Left colon (tissue), 2 donors: ENCODE data around the gene CD74. TPM values are rescaled to one million over a fixed set of nuclear protein-coding genes. Genes with fewer than 3 reads are reported as not detected.
A peak's percentile ranks its signal among the peaks of the same experiment; 100 is the strongest.
"Not testable (repeated sequence)": the region's sequence is repeated elsewhere in the genome, so short reads cannot be mapped to it uniquely, and the experiment has no call there.

Source experiments
- ATAC-seq: fragments of 200-7000 bp; cut with Tn5 transposase; one replicate; pipeline ENCODE4 v1.9.1; 2020; ENCODE audit warnings: mild to moderate bottlenecking, moderate library complexity
- DNase-seq, 2 donors: peaks; one replicate each; pipeline ENCODE4 v3.0.0-alpha.2; 2020
- intact Hi-C, 2 donors: fragments of 100-400 bp; cut with DNase I in 1 of 2; cut with micrococcal nuclease in 1 of 2; formaldehyde crosslinking; loops; one replicate each; pipeline versions ENCODE4 v1.11.2 to v1.14.0; 2022; cut with DNase I, micrococcal nuclease
- long read RNA-seq: library from polyadenylated mRNA; unstranded; transcript quantifications from one replicate; pipeline ENCODE4 v2.0.0, GENCODE V29; 2021
- total RNA-seq, 2 donors: library from RNA; stranded (reverse); fragmentation: NEBNext Ultra II Directional; extraction: Animal tissue kit (Norgen Biotek cat#: 25700); gene quantifications; one replicate each; pipeline ENCODE4 v1.2.1, GENCODE V29; 2021
- donor health status: DM: no; HTN: no; CAD: no.
- donor health status: DM: yes; HTN: yes; CAD: no.

Gene CD74
- total RNA-seq = 100 to 1,000 TPM; 132 to 435 TPM
- long read RNA-seq, transcript CD74-201 (9 exons, 981 nt) = minor isoform, 10 of 59 reads
- long read RNA-seq, transcript CD74-202 (8 exons, 1,449 nt) = major isoform, 43 of 59 reads
- long read RNA-seq, partial matches to known transcripts = 4 of 59 reads
- long read RNA-seq, other reads (novel, unspliced or antisense) = 2 of 59 reads

- intact Hi-C loops = no loop called here
- DNase-seq = peak; percentile 87
- ATAC-seq = peak; percentile 69
Measured at GRCh38 chr5:150412319-150413175, at the start of gene CD74. Gene CD74, minus strand, starts transcription at chr5:150412910. Its CDS starts 161 bp downstream, at chr5:150412749.

GRCh38 chr5:150461231-150461630 is 48.5 kb upstream of the CD74 start:
- intact Hi-C loops = loop anchor here (5.0 to 10.0 kb wide), 3 partner anchors 66 to 194 kb away; no protein-coding TSS in a partner anchor
- ATAC-seq = no peak
- DNase-seq = peak; percentile 41 to 47

- ATAC-seq = no peak
- intact Hi-C loops = loop anchor here (5.0 to 10.0 kb wide), 3 partner anchors 67 to 194 kb away; no protein-coding TSS in a partner anchor
- DNase-seq = no peak
Measured at GRCh38 chr5:150460781-150461180, 48.1 kb upstream of the CD74 start.

- intact Hi-C loops = no loop called here
- peak; percentile 95 for ATAC-seq
- peak; percentile 59 to 85 for DNase-seq
Measured at GRCh38 chr5:150458802-150459557, 46.3 kb upstream of the CD74 start.

GRCh38 chr5:150457562-150458240 is 45.0 kb upstream of the CD74 start:
- no peak for DNase-seq
- intact Hi-C loops = no loop called here
- no peak for ATAC-seq

GRCh38 chr5:150457121-150457520 is 44.4 kb upstream of the CD74 start:
- intact Hi-C loops = no loop called here
- DNase-seq (no peak), ATAC-seq (no peak)

GRCh38 chr5:150454492-150455229 is 42.0 kb upstream of the CD74 start:
- no peak for ATAC-seq
- intact Hi-C loops = no loop called here
- DNase-seq = no peak

DNA sequence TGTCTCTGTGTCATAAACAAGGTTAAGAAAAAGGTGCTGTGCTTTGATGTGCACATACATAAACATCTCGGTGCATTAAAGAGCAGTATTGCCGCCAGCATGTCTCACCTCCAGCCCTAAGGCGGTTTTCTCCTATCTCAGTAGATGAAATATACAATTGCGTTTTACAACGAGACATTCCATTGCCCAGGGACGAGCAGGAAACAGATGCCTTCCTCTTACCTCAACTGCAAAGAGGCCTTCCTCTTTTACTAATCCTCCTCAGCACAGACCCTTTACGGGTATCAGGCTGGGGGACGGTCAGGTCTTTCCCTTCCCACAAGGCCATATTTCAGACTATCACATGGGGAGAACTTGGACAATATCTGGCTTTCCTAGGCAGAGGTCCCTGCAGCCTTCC is 41.3 kb upstream of the CD74 start:
- intact Hi-C loops, DNase-seq, ATAC-seq: not testable (repeated sequence)

GRCh38 chr5:150452914-150453313 is 40.2 kb upstream of the CD74 start:
- ATAC-seq (no peak), DNase-seq (no peak)
- intact Hi-C loops = no loop called here

DNA sequence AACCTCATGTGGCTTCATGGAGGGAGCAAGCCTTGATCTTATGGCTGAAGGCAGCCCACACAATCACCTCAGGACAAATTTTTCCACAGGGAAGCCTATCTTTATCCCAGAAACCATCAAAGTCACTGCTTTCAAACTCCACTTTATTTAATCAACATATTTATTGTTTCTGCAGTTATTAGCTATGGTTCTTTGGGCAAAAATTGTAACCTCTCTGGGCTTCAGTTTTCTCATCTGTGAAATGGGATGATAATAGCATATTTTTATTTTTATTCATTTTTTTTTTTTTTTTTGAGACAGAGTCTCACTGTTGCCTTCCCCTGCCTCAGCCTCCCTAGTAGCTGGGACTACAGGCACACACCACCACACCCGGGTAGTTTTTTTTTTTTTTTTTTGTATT is 38.9 kb upstream of the CD74 start:
- DNase-seq = no peak
- no peak for ATAC-seq
- intact Hi-C loops = no loop called here

- peak; percentile 95 for ATAC-seq
- peak; percentile 97 to 98 for DNase-seq
- intact Hi-C loops = no loop called here
Measured at GRCh38 chr5:150449517-150450339, 37.0 kb upstream of the CD74 start, which contains the start of gene RPS14. Gene RPS14, minus strand, starts transcription at chr5:150449739. Its CDS starts 2,006 bp downstream, at chr5:150447733.

DNA sequence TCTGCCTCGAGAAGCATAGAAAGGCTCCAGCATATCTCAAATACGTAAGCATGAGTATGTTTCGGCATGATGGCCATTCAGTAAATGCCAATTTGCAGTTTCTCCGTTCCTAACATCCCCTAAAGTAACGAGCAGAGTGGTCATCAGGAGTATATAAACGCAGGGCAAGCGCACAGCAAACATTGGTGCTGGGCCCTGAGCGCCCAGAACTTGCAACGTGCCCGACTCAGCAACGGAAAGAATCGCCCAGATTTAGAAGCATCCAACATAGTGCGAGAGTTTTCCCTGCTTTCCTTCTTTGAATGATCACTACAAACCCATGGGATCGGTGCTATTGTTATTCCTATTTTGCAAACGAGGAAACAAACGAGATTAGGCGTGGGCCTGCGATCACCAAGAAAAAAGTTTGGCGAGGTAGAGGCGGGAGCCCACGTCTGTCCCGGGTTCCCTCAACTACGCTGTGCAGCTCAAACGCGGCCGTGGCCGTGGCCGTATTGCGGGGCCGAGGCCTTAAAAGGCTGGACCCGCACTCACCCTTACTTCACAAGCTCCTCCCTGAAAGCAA is 36.3 kb upstream of the CD74 start:
- intact Hi-C loops = no loop called here
- DNase-seq (no peak), ATAC-seq (peak; percentile 53)

DNA sequence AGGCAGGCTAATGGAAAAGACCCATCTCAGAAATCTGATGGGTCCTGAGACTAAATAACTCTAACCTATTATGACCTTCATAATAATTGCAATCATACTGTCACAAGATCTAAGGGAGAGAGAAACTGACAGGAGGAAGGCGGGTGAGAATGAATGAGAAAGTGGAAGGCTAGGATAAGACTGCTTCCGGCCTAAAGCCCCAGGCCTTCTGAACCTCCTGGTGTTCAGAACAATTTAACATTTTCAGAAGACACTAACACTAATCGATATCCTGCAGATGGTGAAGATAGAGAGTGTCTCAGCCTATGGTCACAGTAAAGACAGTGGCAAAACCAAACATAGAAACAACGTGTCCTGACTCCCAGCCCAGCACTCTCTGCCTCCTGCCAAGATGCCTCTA is 35.6 kb upstream of the CD74 start:
- ATAC-seq (no peak), DNase-seq (no peak)
- intact Hi-C loops = no loop called here

DNA sequence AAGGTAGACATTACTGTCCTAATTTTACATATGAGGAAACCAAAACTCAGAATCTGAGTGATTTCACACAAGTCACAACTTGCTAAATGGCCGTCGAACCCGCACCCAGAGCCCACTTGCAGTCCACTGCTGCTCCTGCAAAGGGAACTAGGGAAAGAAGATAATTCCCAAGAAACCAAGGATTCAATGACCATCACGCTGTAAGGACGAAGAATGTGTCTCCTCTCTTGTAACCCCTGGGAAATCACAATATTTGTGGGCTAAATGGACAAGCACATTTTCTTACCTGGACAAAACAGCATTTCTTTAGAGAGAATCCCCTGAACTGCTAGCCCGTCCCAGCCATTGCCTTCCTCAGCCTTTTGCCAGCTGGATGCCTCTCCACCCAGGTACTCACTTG is 34.5 kb upstream of the CD74 start:
- intact Hi-C loops = no loop called here

GRCh38 chr5:150446583-150446982 is 33.9 kb upstream of the CD74 start:
- DNase-seq = no peak
- ATAC-seq = no peak
- intact Hi-C loops = no loop called here

More for the DNA sequence above, 34.5 kb upstream of the CD74 start:
- no peak for ATAC-seq
- no peak for DNase-seq

DNA sequence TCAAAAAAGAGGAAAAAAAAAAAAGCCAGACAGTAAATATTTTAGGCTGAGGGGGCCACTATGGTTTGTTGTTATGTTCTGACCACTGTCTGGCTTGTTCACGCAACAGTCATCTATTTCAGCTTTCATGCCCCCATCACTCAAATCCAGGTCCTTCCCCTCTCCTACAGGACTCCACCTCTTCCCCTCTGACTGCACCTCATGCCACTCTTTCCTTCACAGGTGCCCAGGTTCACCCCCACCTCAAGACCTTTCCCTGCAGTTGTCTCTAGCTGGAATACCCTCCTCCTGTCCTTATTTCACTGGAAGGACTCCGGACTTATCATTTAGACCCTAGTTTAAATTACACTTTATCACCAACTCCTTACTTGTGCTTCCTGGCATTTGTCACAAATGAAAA is 33.4 kb upstream of the CD74 start:
- intact Hi-C loops = no loop called here
- no peak for DNase-seq
- no peak for ATAC-seq

GRCh38 chr5:150444770-150445169 is 32.1 kb upstream of the CD74 start:
- DNase-seq = no peak
- intact Hi-C loops = no loop called here
- no peak for ATAC-seq
